ENCODE data around the gene SERPINA3.

Gene SERPINA3

GRCh38 chr14:94578712-94579111 is 33.5 kb upstream of the SERPINA3 start:
- TF ChIP-seq FOXP2 (optimal IDR thresholded peaks at IDR 0.05; ENCODE audit: borderline replicate concordance, extremely low read depth, extremely low read length, insufficient read depth), result no peak
- no peak for TF ChIP-seq POLR2AphosphoS5 (IDR thresholded peaks at IDR 0.05; ENCODE audit: low read depth, low read length)
- TF ChIP-seq SIN3A (IDR thresholded peaks at IDR 0.05; ENCODE audit: borderline replicate concordance, insufficient read depth, low read length), result no peak
- no peak for TF ChIP-seq REST (IDR thresholded peaks at IDR 0.05; ENCODE audit: insufficient read depth in 1 of 2, low read depth in 2 of 2, low read length in 2 of 2)
- TF ChIP-seq TAF1 (IDR thresholded peaks at IDR 0.05; ENCODE audit: borderline replicate concordance, insufficient read depth, low read length), result no peak

- TF ChIP-seq TAF1 (IDR thresholded peaks at IDR 0.05; ENCODE audit: borderline replicate concordance, insufficient read depth, low read length), result no peak
- no peak for TF ChIP-seq FOXP2 (optimal IDR thresholded peaks at IDR 0.05; ENCODE audit: borderline replicate concordance, extremely low read depth, extremely low read length, insufficient read depth)
Measured at GRCh38 chr14:94581127-94581999, 30.8 kb upstream of the SERPINA3 start, which contains the start of gene SERPINA5. SERPINA5 (plus strand) TSS chr14:94581426; CDS start chr14:94587363, 5,937 bp downstream.

GRCh38 chr14:94582199-94582750 is 29.9 kb upstream of the SERPINA3 start:
- TF ChIP-seq SIN3A (IDR thresholded peaks at IDR 0.05; ENCODE audit: borderline replicate concordance, insufficient read depth, low read length) (no peak), FOXP2 (optimal IDR thresholded peaks at IDR 0.05; ENCODE audit: borderline replicate concordance, extremely low read depth, extremely low read length, insufficient read depth) (no peak), TAF1 (IDR thresholded peaks at IDR 0.05; ENCODE audit: borderline replicate concordance, insufficient read depth, low read length) (no peak), POLR2AphosphoS5 (IDR thresholded peaks at IDR 0.05; ENCODE audit: low read depth, low read length) (no peak), REST (IDR thresholded peaks at IDR 0.05; ENCODE audit: insufficient read depth in 1 of 2, low read depth in 2 of 2, low read length in 2 of 2) (no peak)

- TF ChIP-seq TAF1 (IDR thresholded peaks at IDR 0.05; ENCODE audit: borderline replicate concordance, insufficient read depth, low read length) (no peak), POLR2AphosphoS5 (IDR thresholded peaks at IDR 0.05; ENCODE audit: low read depth, low read length) (no peak), FOXP2 (optimal IDR thresholded peaks at IDR 0.05; ENCODE audit: borderline replicate concordance, extremely low read depth, extremely low read length, insufficient read depth) (no peak), REST (IDR thresholded peaks at IDR 0.05; ENCODE audit: insufficient read depth in 1 of 2, low read depth in 2 of 2, low read length in 2 of 2) (no peak), SIN3A (IDR thresholded peaks at IDR 0.05; ENCODE audit: borderline replicate concordance, insufficient read depth, low read length) (no peak)
Measured at GRCh38 chr14:94582851-94583250, 29.3 kb upstream of the SERPINA3 start.

GRCh38 chr14:94583557-94583956 is 28.6 kb upstream of the SERPINA3 start:
- TF ChIP-seq REST (IDR thresholded peaks at IDR 0.05; ENCODE audit: insufficient read depth in 1 of 2, low read depth in 2 of 2, low read length in 2 of 2) (no peak), SIN3A (IDR thresholded peaks at IDR 0.05; ENCODE audit: borderline replicate concordance, insufficient read depth, low read length) (no peak), POLR2AphosphoS5 (IDR thresholded peaks at IDR 0.05; ENCODE audit: low read depth, low read length) (no peak), TAF1 (IDR thresholded peaks at IDR 0.05; ENCODE audit: borderline replicate concordance, insufficient read depth, low read length) (no peak)
